ENCODE measurements around the gene UGCG.

GRCh38 chr9:111959468-111960359 lies 63.1 kb downstream of the UGCG start:
- no peak; the same call in none of the 2 replicates for TF ChIP-seq POLR2A (IDR thresholded peaks at IDR 0.05; ENCODE audit: low read depth, low read length)
- peak; percentile 84 for TF ChIP-seq CEBPB (IDR thresholded peaks at IDR 0.05; ENCODE audit: low read depth, low read length)
